ENCODE data around the gene VAT1L. TPM values are rescaled to one million over a fixed set of nuclear protein-coding genes. Genes with fewer than 3 reads are reported as not detected.

The VAT1L gene
- total RNA-seq, 4 donors from 2014 or later, result 1.7 to 6.3 (median 2.9) TPM

DNA sequence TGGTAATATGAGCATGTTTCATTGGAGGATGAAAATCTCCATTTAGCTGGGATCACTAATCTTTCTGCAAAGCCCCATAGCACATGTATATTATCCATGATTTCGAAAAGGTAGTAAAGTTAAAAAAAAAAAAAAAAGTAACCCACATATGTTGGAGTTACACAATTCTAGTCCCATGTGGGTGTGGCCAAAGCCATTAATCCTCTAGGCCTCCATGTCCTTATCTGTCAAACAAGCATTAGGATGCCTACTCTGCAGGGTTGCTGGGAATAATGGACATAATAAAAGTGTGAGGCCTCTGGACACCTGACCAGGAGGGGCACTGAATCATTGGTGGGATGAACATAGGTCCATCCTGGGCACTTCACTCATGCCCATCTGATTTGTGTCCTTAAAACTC, 29.2 kb upstream of the VAT1L start:
- H3K27me3 ChIP-seq, result no peaks in the 10 kb centered on the region
- intact Hi-C loops (cut with DNase I), result no loop called here
- 91% methylated on average over 1 of the region's 1 CpG for WGBS
- H3K36me3 ChIP-seq, result no peaks in the 10 kb centered on the region
- no peak overlapping the region for H3K27ac ChIP-seq (replicated peaks in 1 of 4)
- DNase-seq (ENCODE audit: extremely low spot score), result no peak
- TF ChIP-seq POLR2AphosphoS5 (IDR thresholded peaks at IDR 0.05) (no peak), POLR2A (IDR thresholded peaks at IDR 0.05; ENCODE audit: low read depth) (no peak), EP300 (IDR thresholded peaks at IDR 0.05) (no peak)
- TF ChIP-seq, protein P1, sequence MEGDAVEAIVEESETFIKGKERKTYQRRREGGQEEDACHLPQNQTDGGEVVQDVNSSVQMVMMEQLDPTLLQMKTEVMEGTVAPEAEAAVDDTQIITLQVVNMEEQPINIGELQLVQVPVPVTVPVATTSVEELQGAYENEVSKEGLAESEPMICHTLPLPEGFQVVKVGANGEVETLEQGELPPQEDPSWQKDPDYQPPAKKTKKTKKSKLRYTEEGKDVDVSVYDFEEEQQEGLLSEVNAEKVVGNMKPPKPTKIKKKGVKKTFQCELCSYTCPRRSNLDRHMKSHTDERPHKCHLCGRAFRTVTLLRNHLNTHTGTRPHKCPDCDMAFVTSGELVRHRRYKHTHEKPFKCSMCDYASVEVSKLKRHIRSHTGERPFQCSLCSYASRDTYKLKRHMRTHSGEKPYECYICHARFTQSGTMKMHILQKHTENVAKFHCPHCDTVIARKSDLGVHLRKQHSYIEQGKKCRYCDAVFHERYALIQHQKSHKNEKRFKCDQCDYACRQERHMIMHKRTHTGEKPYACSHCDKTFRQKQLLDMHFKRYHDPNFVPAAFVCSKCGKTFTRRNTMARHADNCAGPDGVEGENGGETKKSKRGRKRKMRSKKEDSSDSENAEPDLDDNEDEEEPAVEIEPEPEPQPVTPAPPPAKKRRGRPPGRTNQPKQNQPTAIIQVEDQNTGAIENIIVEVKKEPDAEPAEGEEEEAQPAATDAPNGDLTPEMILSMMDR (IDR thresholded peaks at IDR 0.05), result no peak
- peaks cover 0 to 6% (median 4%) of the 10 kb centered on the region in 4 donors for H3K4me1 ChIP-seq
- H3K9me3 ChIP-seq, result no peaks in the 10 kb centered on the region
- H3K4me3 ChIP-seq, result no peak overlapping the region

DNA sequence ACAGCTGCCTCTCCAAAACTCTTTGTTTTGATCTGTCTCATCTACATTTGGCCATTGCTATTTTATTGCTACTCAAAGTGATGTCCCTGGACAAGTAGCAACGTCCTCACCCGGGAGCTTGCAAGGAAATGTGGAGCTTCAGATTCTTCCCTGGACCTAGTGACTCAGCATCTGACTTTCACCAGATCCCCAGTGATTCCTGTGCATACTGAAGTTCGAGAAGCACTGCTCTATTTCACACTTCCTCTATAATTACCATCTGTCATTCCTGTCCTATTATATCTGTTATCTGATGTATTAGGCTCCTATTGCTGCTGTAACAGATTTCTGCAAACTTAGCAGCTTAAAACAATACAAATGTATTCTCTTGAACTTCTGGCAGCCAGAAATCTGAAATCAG, 28.5 kb upstream of the VAT1L start:
- Histone ChIP-seq H3K9me3 (no peaks in the 10 kb centered on the region), H3K36me3 (no peaks in the 10 kb centered on the region), H3K27ac (replicated peaks in 1 of 4) (no peak overlapping the region), H3K4me1 (peaks cover 0 to 11% (median 8%) of the 10 kb centered on the region in 4 donors), H3K27me3 (no peaks in the 10 kb centered on the region), H3K4me3 (no peak overlapping the region)
- intact Hi-C loops (cut with DNase I), result no loop called here
- TF ChIP-seq, protein P1 (IDR thresholded peaks at IDR 0.05), result no peak
- TF ChIP-seq EP300 (IDR thresholded peaks at IDR 0.05), result no peak
- no peak for TF ChIP-seq POLR2AphosphoS5 (IDR thresholded peaks at IDR 0.05)
- no peak for TF ChIP-seq POLR2A (IDR thresholded peaks at IDR 0.05; ENCODE audit: low read depth)
- no peak for DNase-seq (ENCODE audit: extremely low spot score)
- WGBS, result 49% methylated on average over 3 of the region's 3 CpGs

DNA sequence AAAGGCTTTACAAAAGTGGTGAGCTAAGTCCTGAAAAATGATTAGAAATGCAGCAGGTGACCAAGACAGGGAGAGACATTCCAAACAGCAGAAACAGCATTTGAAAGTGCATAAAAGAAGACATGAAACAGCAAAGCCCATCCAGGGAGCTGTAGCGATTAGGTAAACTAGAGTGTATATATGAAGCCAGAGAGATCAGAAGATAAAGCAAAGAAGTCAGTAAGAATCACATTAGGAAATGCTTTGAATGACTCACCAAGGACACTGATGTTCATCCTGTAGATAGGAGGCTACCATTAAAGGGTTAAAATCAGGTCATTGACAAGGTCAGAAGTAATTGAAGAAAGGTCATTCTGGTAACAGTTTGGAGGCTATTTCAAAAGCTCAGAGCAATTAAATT, 27.6 kb upstream of the VAT1L start:
- Histone ChIP-seq H3K4me1 (peaks cover 0 to 11% (median 8%) of the 10 kb centered on the region in 4 donors), H3K36me3 (no peaks in the 10 kb centered on the region), H3K9me3 (no peaks in the 10 kb centered on the region), H3K27me3 (no peaks in the 10 kb centered on the region), H3K27ac (replicated peaks in 1 of 4) (no peak overlapping the region), H3K4me3 (no peak overlapping the region)
- WGBS, result 32% methylated on average over 1 of the region's 1 CpG
- TF ChIP-seq EP300 (IDR thresholded peaks at IDR 0.05), result no peak
- no peak for TF ChIP-seq POLR2A (IDR thresholded peaks at IDR 0.05; ENCODE audit: low read depth)
- no peak for TF ChIP-seq POLR2AphosphoS5 (IDR thresholded peaks at IDR 0.05)
- TF ChIP-seq, protein P1 (IDR thresholded peaks at IDR 0.05), result no peak
- DNase-seq (ENCODE audit: extremely low spot score), result no peak
- intact Hi-C loops (cut with DNase I), result no loop called here

DNA sequence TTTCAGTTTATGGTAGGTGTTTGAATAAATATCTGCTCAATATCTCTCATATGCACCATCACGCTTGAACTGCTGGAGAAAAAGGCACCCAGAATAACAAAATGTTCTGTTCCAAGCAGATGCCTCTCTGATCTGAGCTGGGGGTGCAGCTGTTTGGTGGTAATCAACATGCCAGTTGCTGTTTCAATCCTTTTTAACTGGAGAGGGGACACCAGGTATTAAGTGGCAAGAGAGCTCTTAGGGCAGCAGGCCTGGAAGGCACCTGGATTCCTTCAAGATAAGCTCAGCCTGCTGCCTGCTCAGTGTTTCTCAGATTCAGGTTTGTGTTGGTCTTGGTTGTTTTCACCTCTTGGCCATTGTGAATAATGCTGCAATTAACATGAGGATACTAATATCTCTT, 27.2 kb upstream of the VAT1L start:
- Histone ChIP-seq H3K9me3 (no peaks in the 10 kb centered on the region), H3K27me3 (no peaks in the 10 kb centered on the region), H3K4me1 (peaks cover 0 to 11% (median 8%) of the 10 kb centered on the region in 4 donors), H3K27ac (replicated peaks in 1 of 4) (no peak overlapping the region), H3K4me3 (no peak overlapping the region), H3K36me3 (no peaks in the 10 kb centered on the region)
- TF ChIP-seq POLR2A (IDR thresholded peaks at IDR 0.05; ENCODE audit: low read depth) (no peak), EP300 (IDR thresholded peaks at IDR 0.05) (no peak), POLR2AphosphoS5 (IDR thresholded peaks at IDR 0.05) (no peak)
- TF ChIP-seq, protein P1 (IDR thresholded peaks at IDR 0.05), result no peak
- DNase-seq (ENCODE audit: extremely low spot score), result no peak
- intact Hi-C loops (cut with DNase I), result no loop called here
- WGBS, result 82% methylated on average over 1 of the region's 1 CpG

DNA sequence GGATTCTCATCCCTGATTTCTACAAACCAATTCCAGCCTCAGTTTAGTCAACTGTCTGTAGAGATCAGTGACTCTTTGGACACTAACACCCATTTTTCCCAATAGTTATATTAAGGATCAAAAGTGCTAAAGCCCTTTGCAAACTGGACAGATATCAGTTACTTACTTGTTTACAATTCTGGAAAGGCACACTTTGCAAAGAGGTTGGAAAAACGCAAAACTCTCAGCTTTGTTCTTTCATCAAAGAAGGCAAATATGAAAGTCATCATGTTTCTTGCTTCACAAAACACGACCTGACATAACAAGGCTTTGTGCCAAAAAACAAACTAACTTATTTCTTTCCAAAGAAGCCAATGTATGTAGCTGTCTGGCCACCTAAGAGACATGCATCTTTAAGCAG, 26.1 kb upstream of the VAT1L start:
- H3K4me1 ChIP-seq, result peaks cover 0 to 11% (median 8%) of the 10 kb centered on the region in 4 donors
- WGBS, result 35% methylated on average over 2 of the region's 2 CpGs
- no peak for DNase-seq (ENCODE audit: extremely low spot score)
- H3K27me3 ChIP-seq, result no peaks in the 10 kb centered on the region
- no peak overlapping the region for H3K27ac ChIP-seq (replicated peaks in 1 of 4)
- H3K4me3 ChIP-seq, result no peak overlapping the region
- TF ChIP-seq, protein P1 (IDR thresholded peaks at IDR 0.05), result no peak
- no peak for TF ChIP-seq POLR2AphosphoS5 (IDR thresholded peaks at IDR 0.05)
- no peak for TF ChIP-seq EP300 (IDR thresholded peaks at IDR 0.05)
- no peak for TF ChIP-seq POLR2A (IDR thresholded peaks at IDR 0.05; ENCODE audit: low read depth)
- no peaks in the 10 kb centered on the region for H3K36me3 ChIP-seq
- intact Hi-C loops (cut with DNase I), result no loop called here
- H3K9me3 ChIP-seq, result no peaks in the 10 kb centered on the region
